ENCODE data around the gene P4HA2.

The P4HA2 gene

GRCh38 chr5:132264546-132265335, 37.1 kb upstream of the P4HA2 start:
- no peak for FAIRE-seq

GRCh38 chr5:132263548-132264261, 36.1 kb upstream of the P4HA2 start:
- FAIRE-seq: no peak

- no peak for FAIRE-seq
These were observed 35.4 kb upstream of the P4HA2 start for GRCh38 chr5:132262882-132263547.

- no peak for FAIRE-seq
These were observed 34.5 kb upstream of the P4HA2 start for GRCh38 chr5:132261881-132262845.

- FAIRE-seq: no peak
These were observed 33.3 kb upstream of the P4HA2 start for GRCh38 chr5:132260714-132261551.

- no peak for FAIRE-seq
These were observed 32.4 kb upstream of the P4HA2 start for GRCh38 chr5:132260051-132260450.

- FAIRE-seq: no peak
These were observed 31.6 kb upstream of the P4HA2 start for GRCh38 chr5:132259069-132259851.

GRCh38 chr5:132258102-132259068, 30.7 kb upstream of the P4HA2 start:
- FAIRE-seq: no peak

- no peak for FAIRE-seq
These were observed 29.8 kb upstream of the P4HA2 start, which contains the start of gene PDLIM4 for GRCh38 chr5:132257131-132258101. Gene PDLIM4, plus strand, starts transcription at chr5:132257696. Its CDS starts 39 bp downstream, at chr5:132257735.

- FAIRE-seq: no peak
These were observed 29.1 kb upstream of the P4HA2 start for GRCh38 chr5:132256783-132257130.

GRCh38 chr5:132256086-132256782, 28.6 kb upstream of the P4HA2 start:
- FAIRE-seq: no peak

GRCh38 chr5:132254321-132254977, 26.8 kb upstream of the P4HA2 start:
- FAIRE-seq: no peak

GRCh38 chr5:132253452-132254320, 26.0 kb upstream of the P4HA2 start:
- no peak for FAIRE-seq

- FAIRE-seq: no peak
These were observed 25.4 kb upstream of the P4HA2 start for GRCh38 chr5:132253008-132253441.

GRCh38 chr5:132251220-132251725, 23.6 kb upstream of the P4HA2 start:
- no peak for FAIRE-seq

GRCh38 chr5:132250547-132250946, 22.9 kb upstream of the P4HA2 start:
- no peak for FAIRE-seq
